ENCODE data around the gene RFWD3. TPM values are rescaled to one million over a fixed set of nuclear protein-coding genes. Genes with fewer than 3 reads are reported as not detected.
A peak's percentile ranks its signal among the peaks of the same experiment; 100 is the strongest.

Gene RFWD3
- total and polyA plus RNA-seq, 2 of the 13 experiments (the other 11 are each of a cell fraction or from before 2014, with no cell fraction given), result 23.4 to 62.6 TPM

DNA sequence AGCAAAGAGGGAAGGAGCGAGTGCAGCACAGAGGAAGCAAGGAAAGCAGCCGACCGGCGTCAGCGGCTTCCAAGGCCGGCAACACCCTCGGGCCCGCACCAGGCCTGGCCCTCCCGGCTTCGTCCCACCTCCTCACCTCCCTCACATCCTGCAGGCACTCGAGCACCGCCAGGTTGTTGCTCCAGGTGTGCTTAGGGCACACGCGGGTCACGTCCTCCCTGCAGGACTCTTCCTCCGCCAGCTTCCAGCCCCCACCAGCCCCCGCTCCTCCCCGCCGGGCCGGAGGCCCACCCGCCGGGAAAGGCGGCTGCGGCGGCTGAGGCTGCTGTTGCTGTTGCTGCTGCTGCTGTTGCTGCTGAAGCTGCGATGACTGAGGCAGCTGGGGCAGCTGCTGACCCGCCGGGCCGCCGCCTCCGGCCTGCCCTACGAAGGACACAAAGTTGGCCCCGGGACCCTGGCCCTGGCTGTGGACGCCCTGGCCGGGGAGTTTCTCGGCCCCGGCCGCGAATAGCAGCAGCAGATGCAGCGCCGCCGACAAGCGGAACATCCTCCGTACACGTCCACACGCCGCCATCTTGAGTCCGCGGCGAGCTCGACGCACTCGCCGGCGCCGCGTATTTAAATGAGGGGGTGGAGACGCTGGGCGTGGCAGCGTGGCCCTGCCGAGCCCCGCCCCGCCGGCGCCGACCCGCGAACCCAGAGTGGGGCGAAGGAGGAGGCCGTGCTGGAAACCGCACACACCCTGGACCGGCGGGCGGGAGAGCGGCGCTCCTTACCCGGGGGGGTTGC, 60.0 kb downstream of the RFWD3 start, which contains the start of gene GLG1 (continued):
- TF ChIP-seq, protein P1, sequence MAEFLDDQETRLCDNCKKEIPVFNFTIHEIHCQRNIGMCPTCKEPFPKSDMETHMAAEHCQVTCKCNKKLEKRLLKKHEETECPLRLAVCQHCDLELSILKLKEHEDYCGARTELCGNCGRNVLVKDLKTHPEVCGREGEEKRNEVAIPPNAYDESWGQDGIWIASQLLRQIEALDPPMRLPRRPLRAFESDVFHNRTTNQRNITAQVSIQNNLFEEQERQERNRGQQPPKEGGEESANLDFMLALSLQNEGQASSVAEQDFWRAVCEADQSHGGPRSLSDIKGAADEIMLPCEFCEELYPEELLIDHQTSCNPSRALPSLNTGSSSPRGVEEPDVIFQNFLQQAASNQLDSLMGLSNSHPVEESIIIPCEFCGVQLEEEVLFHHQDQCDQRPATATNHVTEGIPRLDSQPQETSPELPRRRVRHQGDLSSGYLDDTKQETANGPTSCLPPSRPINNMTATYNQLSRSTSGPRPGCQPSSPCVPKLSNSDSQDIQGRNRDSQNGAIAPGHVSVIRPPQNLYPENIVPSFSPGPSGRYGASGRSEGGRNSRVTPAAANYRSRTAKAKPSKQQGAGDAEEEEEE (CRISPR knock-in tag; IDR thresholded peaks at IDR 0.05; ENCODE audit: borderline replicate concordance), result no peak
- TF ChIP-seq SOX6 (IDR thresholded peaks at IDR 0.05) (no peak), SOX6 (CRISPR knock-in tag; IDR thresholded peaks at IDR 0.05) (peak; percentile 75), DDIT3 (CRISPR knock-in tag; IDR thresholded peaks at IDR 0.05) (no peak), ZNF781 (CRISPR knock-in tag; IDR thresholded peaks at IDR 0.05; ENCODE audit: borderline replicate concordance, not compliant biosample characterization) (peak; percentile 89), MXD1 (CRISPR knock-in tag; IDR thresholded peaks at IDR 0.05) (peak; percentile 88), TAF1 (CRISPR knock-in tag; IDR thresholded peaks at IDR 0.05) (peak; percentile 99), ZFP36 (IDR thresholded peaks at IDR 0.05; ENCODE audit: borderline replicate concordance, low read depth, low read length, partially characterized antibody) (no peak), SCMH1 (CRISPR knock-in tag; IDR thresholded peaks at IDR 0.05; ENCODE audit: borderline replicate concordance) (no peak), ISX (CRISPR knock-in tag; conservative IDR thresholded peaks at IDR 0.05) (peak; percentile 90), SMYD3 (CRISPR knock-in tag; IDR thresholded peaks at IDR 0.05) (peak; percentile 9; the same call in 1 of the 2 replicates), NFE2 (CRISPR knock-in tag; IDR thresholded peaks at IDR 0.05) (no peak), TIGD3 (CRISPR knock-in tag; IDR thresholded peaks at IDR 0.05; ENCODE audit: borderline replicate concordance) (peak; percentile 33; the same call in 1 of the 2 replicates), AKAP8 (CRISPR knock-in tag; IDR thresholded peaks at IDR 0.05) (0 out of 2 replicates have a peak, but pooled peaks have one; percentile 67), ZNF75D (CRISPR knock-in tag; IDR thresholded peaks at IDR 0.05; ENCODE audit: borderline replicate concordance) (peak; percentile 15; the same call in 1 of the 2 replicates), ZNF256 (CRISPR knock-in tag; conservative IDR thresholded peaks at IDR 0.05) (peak; percentile 95; the same call in 1 of the 2 replicates), ZIK1 (CRISPR knock-in tag; IDR thresholded peaks at IDR 0.05; ENCODE audit: borderline replicate concordance, low read depth) (no peak), ZBTB1 (CRISPR knock-in tag; IDR thresholded peaks at IDR 0.05; ENCODE audit: borderline replicate concordance) (0 out of 2 replicates have a peak, but pooled peaks have one; percentile 27), BATF2 (CRISPR knock-in tag; IDR thresholded peaks at IDR 0.05) (0 out of 2 replicates have a peak, but pooled peaks have one; percentile 53), JDP2 (CRISPR knock-in tag; IDR thresholded peaks at IDR 0.05; ENCODE audit: borderline replicate concordance) (peak; percentile 52; the same call in 1 of the 2 replicates), NFRKB (IDR thresholded peaks at IDR 0.05) (no peak)
- TF ChIP-seq, protein P2, sequence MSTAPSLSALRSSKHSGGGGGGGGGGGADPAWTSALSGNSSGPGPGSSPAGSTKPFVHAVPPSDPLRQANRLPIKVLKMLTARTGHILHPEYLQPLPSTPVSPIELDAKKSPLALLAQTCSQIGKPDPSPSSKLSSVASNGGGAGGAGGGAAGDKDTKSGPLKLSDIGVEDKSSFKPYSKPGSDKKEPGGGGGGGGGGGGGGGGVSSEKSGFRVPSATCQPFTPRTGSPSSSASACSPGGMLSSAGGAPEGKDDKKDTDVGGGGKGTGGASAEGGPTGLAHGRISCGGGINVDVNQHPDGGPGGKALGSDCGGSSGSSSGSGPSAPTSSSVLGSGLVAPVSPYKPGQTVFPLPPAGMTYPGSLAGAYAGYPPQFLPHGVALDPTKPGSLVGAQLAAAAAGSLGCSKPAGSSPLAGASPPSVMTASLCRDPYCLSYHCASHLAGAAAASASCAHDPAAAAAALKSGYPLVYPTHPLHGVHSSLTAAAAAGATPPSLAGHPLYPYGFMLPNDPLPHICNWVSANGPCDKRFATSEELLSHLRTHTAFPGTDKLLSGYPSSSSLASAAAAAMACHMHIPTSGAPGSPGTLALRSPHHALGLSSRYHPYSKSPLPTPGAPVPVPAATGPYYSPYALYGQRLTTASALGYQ (CRISPR knock-in tag; IDR thresholded peaks at IDR 0.05), result peak; percentile 86; the same call in 1 of the 2 replicates

All from HepG2 (cell line).